Measurements from ENCODE around the gene PHOX2A. TPM values are rescaled to one million over a fixed set of nuclear protein-coding genes. Genes with fewer than 3 reads are reported as not detected.

Gene PHOX2A
- total RNA-seq, 1 donor from 2014 or later = not detected

GRCh38 chr11:72242141-72242540 is 1.8 kb downstream of the PHOX2A start:
- H2AFZ ChIP-seq (ENCODE audit: low read depth, low read length) = no peak overlapping the region
- H3K9me3 Mint-ChIP-seq (ENCODE audit: unreplicated experiment) = peaks cover 17% of the 10 kb centered on the region
- peaks cover 65% of the 10 kb centered on the region for H3K27me3 ChIP-seq (ENCODE audit: insufficient read depth, low read length)
- peaks cover 40% of the 10 kb centered on the region for H3K27me3 Mint-ChIP-seq (ENCODE audit: low read depth, unreplicated experiment)
- FAIRE-seq (no peak), DNase-seq (ENCODE audit: low read depth) (no peak)
- peak overlapping the region; percentile 66 for H3K27ac Mint-ChIP-seq (ENCODE audit: unreplicated experiment)
- TF ChIP-seq CTCF (IDR thresholded peaks at IDR 0.05; ENCODE audit: insufficient read depth, low read depth, low read length) = no peak
- no peak for TF ChIP-seq EZH2 (IDR thresholded peaks at IDR 0.05; ENCODE audit: insufficient read depth, low read length)
- peaks cover 26% of the 10 kb centered on the region for H3K4me1 ChIP-seq (ENCODE audit: insufficient read depth, low read length)
- H3K27ac ChIP-seq (ENCODE audit: low read depth, low read length) = no peak overlapping the region
- H3K9me3 ChIP-seq (ENCODE audit: insufficient read depth, low read depth, low read length) = no peaks in the 10 kb centered on the region
- no peak overlapping the region for H3K4me3 ChIP-seq (ENCODE audit: insufficient read depth, low read depth, low read length)
- no peak overlapping the region for H3K9ac ChIP-seq (ENCODE audit: low read length)
- no peak overlapping the region for H3K4me2 ChIP-seq (ENCODE audit: low read length)
- peaks cover 11% of the 10 kb centered on the region for H3K4me1 Mint-ChIP-seq (ENCODE audit: low read depth, unreplicated experiment)
- H3K36me3 Mint-ChIP-seq (ENCODE audit: low read depth, unreplicated experiment) = peaks cover 4% of the 10 kb centered on the region
- H4K20me1 ChIP-seq (ENCODE audit: insufficient read depth, low read length) = peaks cover 29% of the 10 kb centered on the region
- H3K4me3 Mint-ChIP-seq (ENCODE audit: unreplicated experiment) = no peak overlapping the region
- H3K36me3 ChIP-seq (ENCODE audit: insufficient read depth, low read length) = no peaks in the 10 kb centered on the region
- no peaks in the 10 kb centered on the region for H3K79me2 ChIP-seq (ENCODE audit: insufficient read depth, low read length)

GRCh38 chr11:72241291-72241781 is 2.6 kb downstream of the PHOX2A start:
- Histone ChIP-seq H3K79me2 (ENCODE audit: insufficient read depth, low read length) (no peaks in the 10 kb centered on the region), H3K9me3 (ENCODE audit: insufficient read depth, low read depth, low read length) (no peaks in the 10 kb centered on the region), H4K20me1 (ENCODE audit: insufficient read depth, low read length) (peaks cover 37% of the 10 kb centered on the region), H3K4me1 (ENCODE audit: insufficient read depth, low read length) (peaks cover 26% of the 10 kb centered on the region), H2AFZ (ENCODE audit: low read depth, low read length) (no peak overlapping the region), H3K4me3 (ENCODE audit: insufficient read depth, low read depth, low read length) (no peak overlapping the region), H3K4me2 (ENCODE audit: low read length) (peak overlapping the region; percentile 85), H3K9ac (ENCODE audit: low read length) (no peak overlapping the region), H3K36me3 (ENCODE audit: insufficient read depth, low read length) (peaks cover under 1% of the 10 kb centered on the region), H3K27me3 (ENCODE audit: insufficient read depth, low read length) (peaks cover 57% of the 10 kb centered on the region), H3K27ac (ENCODE audit: low read depth, low read length) (no peak overlapping the region)
- no peak for TF ChIP-seq CTCF (IDR thresholded peaks at IDR 0.05; ENCODE audit: insufficient read depth, low read depth, low read length)
- TF ChIP-seq EZH2 (IDR thresholded peaks at IDR 0.05; ENCODE audit: insufficient read depth, low read length) = no peak
- DNase-seq (ENCODE audit: low read depth) (no peak), FAIRE-seq (no peak)
- Mint-ChIP-seq H3K27ac (ENCODE audit: unreplicated experiment) (no peak overlapping the region), H3K27me3 (ENCODE audit: low read depth, unreplicated experiment) (peaks cover 40% of the 10 kb centered on the region), H3K36me3 (ENCODE audit: low read depth, unreplicated experiment) (peaks cover 10% of the 10 kb centered on the region), H3K4me1 (ENCODE audit: low read depth, unreplicated experiment) (peaks cover 15% of the 10 kb centered on the region), H3K4me3 (ENCODE audit: unreplicated experiment) (no peak overlapping the region), H3K9me3 (ENCODE audit: unreplicated experiment) (peaks cover 17% of the 10 kb centered on the region)

- peaks cover 44% of the 10 kb centered on the region for H4K20me1 ChIP-seq (ENCODE audit: insufficient read depth, low read length)
- peaks cover 5% of the 10 kb centered on the region for H3K36me3 ChIP-seq (ENCODE audit: insufficient read depth, low read length)
- no peak overlapping the region for H3K9ac ChIP-seq (ENCODE audit: low read length)
- H3K4me2 ChIP-seq (ENCODE audit: low read length) = peak overlapping the region; percentile 85
- H3K36me3 Mint-ChIP-seq (ENCODE audit: low read depth, unreplicated experiment) = peaks cover 10% of the 10 kb centered on the region
- H3K27ac ChIP-seq (ENCODE audit: low read depth, low read length) = no peak overlapping the region
- peaks cover 17% of the 10 kb centered on the region for H3K9me3 Mint-ChIP-seq (ENCODE audit: unreplicated experiment)
- H3K4me3 Mint-ChIP-seq (ENCODE audit: unreplicated experiment) = peak overlapping the region; percentile 84
- H3K9me3 ChIP-seq (ENCODE audit: insufficient read depth, low read depth, low read length) = no peaks in the 10 kb centered on the region
- FAIRE-seq (no peak), DNase-seq (ENCODE audit: low read depth) (no peak)
- peaks cover 51% of the 10 kb centered on the region for H3K27me3 ChIP-seq (ENCODE audit: insufficient read depth, low read length)
- H2AFZ ChIP-seq (ENCODE audit: low read depth, low read length) = no peak overlapping the region
- H3K4me1 ChIP-seq (ENCODE audit: insufficient read depth, low read length) = peaks cover 26% of the 10 kb centered on the region
- H3K79me2 ChIP-seq (ENCODE audit: insufficient read depth, low read length) = no peaks in the 10 kb centered on the region
- TF ChIP-seq CTCF (IDR thresholded peaks at IDR 0.05; ENCODE audit: insufficient read depth, low read depth, low read length) = no peak
- TF ChIP-seq EZH2 (IDR thresholded peaks at IDR 0.05; ENCODE audit: insufficient read depth, low read length) = no peak
- H3K27ac Mint-ChIP-seq (ENCODE audit: unreplicated experiment) = peak overlapping the region; percentile 79
- no peak overlapping the region for H3K4me3 ChIP-seq (ENCODE audit: insufficient read depth, low read depth, low read length)
- H3K27me3 Mint-ChIP-seq (ENCODE audit: low read depth, unreplicated experiment) = peaks cover 40% of the 10 kb centered on the region
- peaks cover 15% of the 10 kb centered on the region for H3K4me1 Mint-ChIP-seq (ENCODE audit: low read depth, unreplicated experiment)
Observed at GRCh38 chr11:72240461-72241290, 3.3 kb downstream of the PHOX2A start.
